HCT116 (cell line): ENCODE results near the gene MRPL36. TPM values are rescaled to one million over a fixed set of nuclear protein-coding genes. Genes with fewer than 3 reads are reported as not detected.

Experiments used
- ATAC-seq: fragments of 200-7000 bp; cut with Tn5 transposase; 2 replicates; pipeline ENCODE4 v1.9.1; 2020; ENCODE audit warnings: mild to moderate bottlenecking, moderate library complexity
- BruUV-seq: library from RNA; stranded (reverse); fragments of 400-500 nt; replicated peaks from 2 replicates; lab custom pipeline; 2021; lab: Mats Ljungman, UMichigan
- CTCF ChIA-PET: fragments of 300-600 bp; sonication (Branson Sonifier 250); formaldehyde crosslinking; loops from one replicate; lab custom pipeline; 2021; ENCODE audit warnings: antibody characterized with exemption; lab: Charles Lee
- POLR2A ChIA-PET: fragments of 300-600, 350-600 bp; sonication (Branson Sonifier 250); formaldehyde crosslinking; loops from one replicate; lab custom pipeline; 2021; ENCODE audit warnings: antibody characterized with exemption; lab: Charles Lee
- RAD21 ChIA-PET, 2 experiments: fragments of 300-600 bp; sonication (Branson Sonifier 250); formaldehyde crosslinking; loops; one replicate each; lab custom pipeline; 2023; ENCODE audit warnings: low total read pairs in 2 of 2; ENCODE audit not compliant: uncharacterized antibody in 2 of 2, unreplicated experiment in 2 of 2, low non-redundant PET in 1 of 2; lab: Charles Lee
- DNase-seq: peaks from one replicate; pipeline ENCODE4 v3.0.0-alpha.2; 2010; ENCODE audit warnings: low read depth, low spot score
- H2AFZ ChIP-seq: fragments of 200-600 bp; shearing (Covaris generic), sonication (generic); 2 replicates; pipeline ENCODE4 v1.6.1; 2017; ENCODE audit warnings: low read depth, mixed run types, mixed read lengths, antibody characterized with exemption, low read length; ENCODE audit not compliant: poor library complexity, severe bottlenecking
- H3K27ac ChIP-seq: 2 replicates; pipeline ENCODE4 v1.5.1; 2012; ENCODE audit warnings: low read depth, low read length
- H3K27me3 ChIP-seq: fragments of 200-600 bp; sonication (generic); 2 replicates; pipeline ENCODE4 v1.6.1; 2016; ENCODE audit warnings: mixed run types, low read length, mixed read lengths; ENCODE audit not compliant: insufficient read depth
- H3K36me3 ChIP-seq, 2 experiments: fragments of 200-500 bp in 1 of 2; fragments of 200-600 bp in 1 of 2; sonication (Bioruptor generic) in 1 of 2; sonication (generic) in 1 of 2; 2 replicates each; pipeline versions ENCODE4 v1.5.1 to v1.6.1; 2014 to 2016; ENCODE audit warnings: low read length in 2 of 2, inconsistent platforms in 1 of 2, mixed read lengths in 1 of 2, mixed run types in 1 of 2; ENCODE audit not compliant: insufficient read depth in 2 of 2, control insufficient read depth in 1 of 2
- H3K4me1 ChIP-seq, 2 experiments: fragments of 200-600 bp in 1 of 2; sonication (generic) in 1 of 2; 2 replicates each; pipeline versions ENCODE4 v1.5.1 to v1.6.1; 2012 to 2017; ENCODE audit warnings: low read length in 2 of 2, inconsistent platforms in 1 of 2, mild to moderate bottlenecking in 1 of 2, mixed read lengths in 1 of 2, mixed run types in 1 of 2, moderate library complexity in 1 of 2; ENCODE audit not compliant: insufficient read depth in 2 of 2, control insufficient read depth in 1 of 2
- H3K4me2 ChIP-seq: fragments of 200-600 bp; sonication (generic); 2 replicates; pipeline ENCODE4 v1.6.1; 2017; ENCODE audit warnings: mixed run types, low read length, mixed read lengths
- H3K4me3 ChIP-seq, 2 experiments: fragments of 200-600 bp in 1 of 2; sonication (generic) in 1 of 2; replicated peaks in 1 of 2; 2 replicates each; pipeline ENCODE4 v1.5.1; 2011 to 2016; ENCODE audit warnings: low read length in 2 of 2, control low read depth in 1 of 2, low read depth in 1 of 2, mild to moderate bottlenecking in 1 of 2, mixed read lengths in 1 of 2, mixed run types in 1 of 2
- H3K79me2 ChIP-seq: fragments of 200-600 bp; sonication (generic); 2 replicates; pipeline ENCODE4 v1.6.1; 2017; ENCODE audit warnings: mild to moderate bottlenecking, mixed run types, low read length, moderate library complexity, mixed read lengths; ENCODE audit not compliant: insufficient read depth
- H3K9ac ChIP-seq: fragments of 200-600 bp; sonication (generic); 2 replicates; pipeline ENCODE4 v1.6.1; 2016; ENCODE audit warnings: low read length, mixed read lengths
- H3K9me2 ChIP-seq: fragments of 200-600 bp; sonication (generic), shearing (Covaris generic); 2 replicates; pipeline ENCODE4 v1.6.1; 2017; ENCODE audit warnings: mixed run types, mild to moderate bottlenecking, moderate library complexity; ENCODE audit not compliant: insufficient read depth
- H3K9me3 ChIP-seq, 2 experiments: fragments of 200-500 bp in 1 of 2; fragments of 200-600 bp in 1 of 2; sonication (Bioruptor generic) in 1 of 2; sonication (generic) in 1 of 2; 2 replicates each; pipeline ENCODE4 v1.6.1; 2014 to 2017; ENCODE audit warnings: low read length in 2 of 2, mixed read lengths in 2 of 2, inconsistent platforms in 1 of 2, low read depth in 1 of 2, mild to moderate bottlenecking in 1 of 2, mixed run types in 1 of 2, moderate library complexity in 1 of 2; ENCODE audit not compliant: control insufficient read depth in 1 of 2, insufficient read depth in 1 of 2
- H4K20me1 ChIP-seq: fragments of 200-600 bp; sonication (generic), shearing (Covaris generic); 2 replicates; pipeline ENCODE4 v1.6.1; 2017; ENCODE audit warnings: mixed run types, mild to moderate bottlenecking, moderate library complexity; ENCODE audit not compliant: insufficient read depth
- CBX3 ChIP-seq: IDR thresholded peaks from 2 replicates; pipeline ENCODE4 v1.6.1; 2012; ENCODE audit warnings: low read depth
- CEBPB ChIP-seq: IDR thresholded peaks from 2 replicates; pipeline ENCODE4 v1.6.1; 2012; ENCODE audit warnings: low read depth
- ELF1 ChIP-seq: IDR thresholded peaks from 2 replicates; pipeline ENCODE4 v1.6.1; 2012; ENCODE audit warnings: low read depth, borderline replicate concordance
- EZH2 ChIP-seq: fragments of 200-600 bp; sonication (generic); IDR thresholded peaks from 2 replicates; pipeline ENCODE4 v1.6.1; 2017; ENCODE audit warnings: antibody characterized with exemption, mixed run types
- EZH2phosphoT487 ChIP-seq: fragments of 200-600 bp; IDR thresholded peaks from 2 replicates; pipeline ENCODE4 v1.6.1; 2018; ENCODE audit warnings: antibody characterized with exemption, borderline replicate concordance
- FOSL1 ChIP-seq: IDR thresholded peaks from 2 replicates; pipeline ENCODE4 v1.6.1; 2012; ENCODE audit warnings: low read depth
- JUND ChIP-seq: IDR thresholded peaks from 2 replicates; pipeline ENCODE4 v1.6.1; 2012
- POLR2A ChIP-seq: IDR thresholded peaks from 2 replicates; pipeline ENCODE4 v1.7.0; 2011; ENCODE audit warnings: borderline replicate concordance; ENCODE audit not compliant: insufficient read depth, insufficient read length; ENCODE audit errors: extremely low read depth
- POLR2AphosphoS5 ChIP-seq: IDR thresholded peaks from 2 replicates; pipeline ENCODE4 v1.6.1; 2011; ENCODE audit warnings: mild to moderate bottlenecking, low read depth, low read length, moderate library complexity
- RAD21 ChIP-seq: IDR thresholded peaks from 2 replicates; pipeline ENCODE4 v1.6.1; 2012; ENCODE audit warnings: low read depth, mild to moderate bottlenecking
- SIN3A ChIP-seq: IDR thresholded peaks from 2 replicates; pipeline ENCODE4 v1.6.1; 2012; ENCODE audit warnings: low read depth
- SP1 ChIP-seq: IDR thresholded peaks from 2 replicates; pipeline ENCODE4 v1.6.1; 2012; ENCODE audit warnings: low read depth
- YY1 ChIP-seq: IDR thresholded peaks from 2 replicates; pipeline ENCODE4 v1.6.1; 2011; ENCODE audit warnings: low read length, low read depth, moderate library complexity, mild to moderate bottlenecking; ENCODE audit not compliant: insufficient replicate concordance; ENCODE audit errors: extremely low read depth
- ZNF274 ChIP-seq: fragments of 200-500 bp; sonication (Bioruptor generic); IDR thresholded peaks from 2 replicates; pipeline ENCODE4 v1.6.1; 2014; ENCODE audit warnings: mild to moderate bottlenecking, low read depth, low read length, inconsistent platforms
- intact Hi-C: fragments of 100-400 bp; cut with micrococcal nuclease; formaldehyde crosslinking; loops from 2 replicates; pipeline ENCODE4 v1.10.0; 2022
- total RNA-seq: library from RNA; stranded (reverse); gene quantifications from one replicate; pipeline ENCODE4 v1.2.1, GENCODE V29; 2021; ENCODE audit not compliant: unreplicated experiment
- TF ChIP-seq, protein P1 (sequence below): IDR thresholded peaks from 2 replicates; pipeline ENCODE4 v1.6.1; 2012; ENCODE audit warnings: low read depth
- TF ChIP-seq, protein P2 (sequence below): IDR thresholded peaks from 2 replicates; pipeline ENCODE4 v1.6.1; 2012
- TF ChIP-seq, protein P3 (sequence below), 3 experiments: fragments of 200-600 bp in 1 of 3; sonication (generic) in 1 of 3; IDR thresholded peaks in 2 of 3; conservative IDR thresholded peaks in 1 of 3; 2 replicates each; pipeline ENCODE4 v1.5.1; 2012 to 2017; ENCODE audit warnings: low read depth in 2 of 3, low read length in 2 of 3, antibody characterized with exemption in 1 of 3, borderline replicate concordance in 1 of 3, control low read depth in 1 of 3, mild to moderate bottlenecking in 1 of 3, mixed read lengths in 1 of 3, mixed run types in 1 of 3, moderate library complexity in 1 of 3; ENCODE audit not compliant: insufficient read depth in 1 of 3
- TF ChIP-seq, protein P4 (sequence below): IDR thresholded peaks from 2 replicates; pipeline ENCODE4 v1.6.1; 2012

MRPL36 gene
- total RNA-seq, 1 experiment from 2014 or later = 71.9 TPM

DNA sequence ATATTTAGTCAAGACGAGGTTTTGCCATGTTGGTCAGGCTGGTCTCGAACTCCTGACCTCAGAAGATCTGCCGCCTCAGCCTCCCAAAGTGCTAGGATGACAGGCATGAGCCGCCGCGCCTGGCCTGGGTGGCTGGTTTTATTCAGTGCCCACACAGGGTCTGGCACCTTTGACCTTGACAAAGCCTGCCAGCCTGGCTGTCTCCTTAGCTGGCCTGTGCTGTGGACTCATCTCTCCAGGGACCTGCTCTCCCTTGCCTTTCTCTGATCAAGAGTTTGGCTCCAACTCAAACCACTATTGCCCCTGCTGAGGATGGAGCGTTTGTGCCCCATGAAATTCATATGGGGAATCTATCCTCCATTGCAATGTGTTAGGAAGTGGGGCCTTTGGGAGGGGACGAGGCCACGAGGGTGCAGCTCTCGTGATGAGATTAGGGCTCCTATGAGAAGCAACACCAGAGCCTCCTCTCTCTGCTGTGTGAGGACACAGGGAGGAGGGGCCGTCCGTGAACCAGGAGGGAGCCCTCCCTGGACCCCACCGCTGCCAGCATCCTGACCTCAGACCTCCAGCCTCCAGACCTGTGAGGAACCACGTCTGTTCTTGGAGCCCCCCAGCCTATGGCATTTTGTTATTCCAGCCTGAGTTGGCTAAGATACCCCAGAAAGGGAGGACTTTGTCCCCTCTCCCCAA is 45.0 kb downstream of the MRPL36 start:
- BruUV-seq = no TSS peak
- Histone ChIP-seq H3K9me3 (no peaks in the 10 kb centered on the region), H3K79me2 (no peaks in the 10 kb centered on the region), H3K9ac (no peak overlapping the region), H3K27ac (no peak overlapping the region), H3K4me1 (no peaks in the 10 kb centered on the region), H3K4me2 (no peak overlapping the region), H3K4me3 (no peak overlapping the region), H3K27me3 (peaks cover 9% of the 10 kb centered on the region; the same call in 1 of the 2 replicates), H4K20me1 (no peaks in the 10 kb centered on the region), H2AFZ (no peak overlapping the region), H3K36me3 (no peaks in the 10 kb centered on the region), H3K9me2 (no peaks in the 10 kb centered on the region)
- CTCF ChIA-PET = no interaction called here
- intact Hi-C loops = no loop called here
- POLR2A ChIA-PET = no interaction called here
- RAD21 ChIA-PET = no interaction called here
- no peak for DNase-seq
- no peak for TF ChIP-seq EZH2
- no peak for TF ChIP-seq POLR2AphosphoS5
- TF ChIP-seq JUND = no peak
- no peak for TF ChIP-seq RAD21
- no peak for TF ChIP-seq ZNF274
- TF ChIP-seq CEBPB = no peak
- TF ChIP-seq FOSL1 = no peak
- TF ChIP-seq, protein P1, sequence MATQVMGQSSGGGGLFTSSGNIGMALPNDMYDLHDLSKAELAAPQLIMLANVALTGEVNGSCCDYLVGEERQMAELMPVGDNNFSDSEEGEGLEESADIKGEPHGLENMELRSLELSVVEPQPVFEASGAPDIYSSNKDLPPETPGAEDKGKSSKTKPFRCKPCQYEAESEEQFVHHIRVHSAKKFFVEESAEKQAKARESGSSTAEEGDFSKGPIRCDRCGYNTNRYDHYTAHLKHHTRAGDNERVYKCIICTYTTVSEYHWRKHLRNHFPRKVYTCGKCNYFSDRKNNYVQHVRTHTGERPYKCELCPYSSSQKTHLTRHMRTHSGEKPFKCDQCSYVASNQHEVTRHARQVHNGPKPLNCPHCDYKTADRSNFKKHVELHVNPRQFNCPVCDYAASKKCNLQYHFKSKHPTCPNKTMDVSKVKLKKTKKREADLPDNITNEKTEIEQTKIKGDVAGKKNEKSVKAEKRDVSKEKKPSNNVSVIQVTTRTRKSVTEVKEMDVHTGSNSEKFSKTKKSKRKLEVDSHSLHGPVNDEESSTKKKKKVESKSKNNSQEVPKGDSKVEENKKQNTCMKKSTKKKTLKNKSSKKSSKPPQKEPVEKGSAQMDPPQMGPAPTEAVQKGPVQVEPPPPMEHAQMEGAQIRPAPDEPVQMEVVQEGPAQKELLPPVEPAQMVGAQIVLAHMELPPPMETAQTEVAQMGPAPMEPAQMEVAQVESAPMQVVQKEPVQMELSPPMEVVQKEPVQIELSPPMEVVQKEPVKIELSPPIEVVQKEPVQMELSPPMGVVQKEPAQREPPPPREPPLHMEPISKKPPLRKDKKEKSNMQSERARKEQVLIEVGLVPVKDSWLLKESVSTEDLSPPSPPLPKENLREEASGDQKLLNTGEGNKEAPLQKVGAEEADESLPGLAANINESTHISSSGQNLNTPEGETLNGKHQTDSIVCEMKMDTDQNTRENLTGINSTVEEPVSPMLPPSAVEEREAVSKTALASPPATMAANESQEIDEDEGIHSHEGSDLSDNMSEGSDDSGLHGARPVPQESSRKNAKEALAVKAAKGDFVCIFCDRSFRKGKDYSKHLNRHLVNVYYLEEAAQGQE = no peak
- TF ChIP-seq, protein P2, sequence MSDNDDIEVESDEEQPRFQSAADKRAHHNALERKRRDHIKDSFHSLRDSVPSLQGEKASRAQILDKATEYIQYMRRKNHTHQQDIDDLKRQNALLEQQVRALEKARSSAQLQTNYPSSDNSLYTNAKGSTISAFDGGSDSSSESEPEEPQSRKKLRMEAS = no peak
- no peak for TF ChIP-seq SP1
- no peak for TF ChIP-seq YY1
- TF ChIP-seq SIN3A = no peak
- TF ChIP-seq, protein P3, sequence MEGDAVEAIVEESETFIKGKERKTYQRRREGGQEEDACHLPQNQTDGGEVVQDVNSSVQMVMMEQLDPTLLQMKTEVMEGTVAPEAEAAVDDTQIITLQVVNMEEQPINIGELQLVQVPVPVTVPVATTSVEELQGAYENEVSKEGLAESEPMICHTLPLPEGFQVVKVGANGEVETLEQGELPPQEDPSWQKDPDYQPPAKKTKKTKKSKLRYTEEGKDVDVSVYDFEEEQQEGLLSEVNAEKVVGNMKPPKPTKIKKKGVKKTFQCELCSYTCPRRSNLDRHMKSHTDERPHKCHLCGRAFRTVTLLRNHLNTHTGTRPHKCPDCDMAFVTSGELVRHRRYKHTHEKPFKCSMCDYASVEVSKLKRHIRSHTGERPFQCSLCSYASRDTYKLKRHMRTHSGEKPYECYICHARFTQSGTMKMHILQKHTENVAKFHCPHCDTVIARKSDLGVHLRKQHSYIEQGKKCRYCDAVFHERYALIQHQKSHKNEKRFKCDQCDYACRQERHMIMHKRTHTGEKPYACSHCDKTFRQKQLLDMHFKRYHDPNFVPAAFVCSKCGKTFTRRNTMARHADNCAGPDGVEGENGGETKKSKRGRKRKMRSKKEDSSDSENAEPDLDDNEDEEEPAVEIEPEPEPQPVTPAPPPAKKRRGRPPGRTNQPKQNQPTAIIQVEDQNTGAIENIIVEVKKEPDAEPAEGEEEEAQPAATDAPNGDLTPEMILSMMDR (IDR thresholded peaks at IDR 0.05 in 2 of 3, conservative IDR thresholded peaks at IDR 0.05 in 1 of 3; ENCODE audit: borderline replicate concordance in 1 of 3, insufficient read depth in 1 of 3, low read depth in 2 of 3, low read length in 2 of 3) = no peak
- TF ChIP-seq POLR2A = no peak
- TF ChIP-seq EZH2phosphoT487 = no peak
- TF ChIP-seq ELF1 = no peak
- TF ChIP-seq, protein P4, sequence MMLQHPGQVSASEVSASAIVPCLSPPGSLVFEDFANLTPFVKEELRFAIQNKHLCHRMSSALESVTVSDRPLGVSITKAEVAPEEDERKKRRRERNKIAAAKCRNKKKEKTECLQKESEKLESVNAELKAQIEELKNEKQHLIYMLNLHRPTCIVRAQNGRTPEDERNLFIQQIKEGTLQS = no peak
- TF ChIP-seq CBX3 = no peak
- no peak for ATAC-seq
